ENCODE data around the gene UNKL.

- TF ChIP-seq CTCF (conservative IDR thresholded peaks at IDR 0.05) (no peak), EZH2 (IDR thresholded peaks at IDR 0.05; ENCODE audit: low read depth) (no peak)
These were observed 62.7 kb downstream of the UNKL start, which contains the start of the genes GNPTG and TSR3 for GRCh38 chr16:1351582-1352362.

Data from PC-9 (cell line).